B cell (primary cell): ENCODE results near the gene ANKRD23. TPM values are rescaled to one million over a fixed set of nuclear protein-coding genes. Genes with fewer than 3 reads are reported as not detected.
A peak's percentile ranks its signal among the peaks of the same experiment; 100 is the strongest.

Experiments
- ATAC-seq: fragments of 200-7000 bp; cut with Tn5 transposase; one replicate; pipeline ENCODE4 v1.10.0; 2021; ENCODE audit warnings: low read depth, mild to moderate bottlenecking, moderate number of reproducible peaks, moderate library complexity
- CTCF ChIA-PET: fragments of 350-600 bp; sonication (Branson Sonifier 250); formaldehyde crosslinking; loops from one replicate; lab custom pipeline; 2021; ENCODE audit warnings: antibody characterized with exemption, inconsistent platforms; lab: Charles Lee
- POLR2A ChIA-PET: fragments of 350-600 bp; sonication (Branson Sonifier 250); formaldehyde crosslinking; loops from one replicate; lab custom pipeline; 2021; ENCODE audit warnings: antibody characterized with exemption; lab: Charles Lee
- DNase-seq: peaks from one replicate; pipeline ENCODE4 v3.0.0; 2013
- H2AFZ ChIP-seq: 2 replicates; pipeline ENCODE4 v1.6.1; 2012; ENCODE audit warnings: mild to moderate bottlenecking, low read depth, low read length; ENCODE audit not compliant: insufficient read depth, poor library complexity, severe bottlenecking
- H3K27ac ChIP-seq, 2 donors: 1 replicate in 1 of 2; 2 replicates in 1 of 2; pipeline ENCODE4 v1.5.1; 2012 to 2013; ENCODE audit warnings: low read length in 2 of 2, mild to moderate bottlenecking in 2 of 2, moderate library complexity in 1 of 2
- H3K27me3 ChIP-seq, 4 experiments: fragments of 200-600 bp in 1 of 4; sonication (generic) in 1 of 4; replicated peaks in 1 of 4; 1 replicate in 2 of 4; 2 replicates in 2 of 4; pipeline versions ENCODE4 v1.6.1 to v1.7.0; 2013 to 2016; ENCODE audit warnings: low read length in 3 of 4, mild to moderate bottlenecking in 2 of 4, mixed read lengths in 1 of 4, moderate library complexity in 1 of 4; ENCODE audit not compliant: insufficient read depth in 4 of 4, control insufficient read depth in 3 of 4; ENCODE audit errors: control extremely low read depth in 1 of 4
- H3K36me3 ChIP-seq, 2 experiments: replicated peaks in 1 of 2; 1 replicate in 1 of 2; 2 replicates in 1 of 2; pipeline versions ENCODE4 v1.6.1 to v1.7.1; 2013; ENCODE audit warnings: low read length in 1 of 2; ENCODE audit not compliant: insufficient read depth in 2 of 2, control insufficient read depth in 1 of 2; ENCODE audit errors: control extremely low read depth in 1 of 2, extremely low read depth in 1 of 2
- H3K4me1 ChIP-seq, 2 donors: fragments of 200-600 bp in 1 of 2; sonication (generic) in 1 of 2; 1 replicate in 1 of 2; 2 replicates in 1 of 2; pipeline versions ENCODE4 v1.5.1 to v1.6.1; 2013 to 2017; ENCODE audit warnings: low read length in 2 of 2; ENCODE audit not compliant: control insufficient read depth in 2 of 2, insufficient read depth in 2 of 2
- H3K4me2 ChIP-seq: replicated peaks from 2 replicates; pipeline ENCODE3; 2012; ENCODE audit warnings: mild to moderate bottlenecking, low read depth, low read length; ENCODE audit not compliant: poor library complexity, severe bottlenecking
- H3K4me3 ChIP-seq, 5 experiments: fragments of 200-600 bp in 1 of 5; sonication (generic) in 1 of 5; 1 replicate in 3 of 5; 2 replicates in 2 of 5; pipeline versions ENCODE4 v1.5.1 to v1.7.0; 2011 to 2016; ENCODE audit warnings: low read length in 4 of 5, mild to moderate bottlenecking in 4 of 5, low read depth in 2 of 5, control low read depth in 1 of 5, moderate library complexity in 1 of 5; ENCODE audit not compliant: insufficient read depth in 1 of 5; ENCODE audit errors: control extremely low read depth in 1 of 5, extremely low read depth in 1 of 5
- H3K79me2 ChIP-seq: fragments of 200-600 bp; sonication (generic); one replicate; pipeline ENCODE4 v1.6.0; 2016; ENCODE audit warnings: low read length; ENCODE audit not compliant: control insufficient read depth, insufficient read depth
- H3K9ac ChIP-seq: fragments of 200-600 bp; sonication (generic); 2 replicates; pipeline ENCODE4 v1.6.1; 2017; ENCODE audit warnings: mild to moderate bottlenecking, low read length, moderate library complexity
- H3K9me3 ChIP-seq, 3 donors: one replicate each; pipeline versions ENCODE4 v1.6.1 to v1.7.1; 2013; ENCODE audit warnings: low read length in 2 of 3; ENCODE audit not compliant: control insufficient read depth in 2 of 3, insufficient read depth in 1 of 3; ENCODE audit errors: control extremely low read depth in 1 of 3
- H4K20me1 ChIP-seq: 2 replicates; pipeline ENCODE4 v1.6.0; 2012; ENCODE audit warnings: mild to moderate bottlenecking, low read length; ENCODE audit not compliant: insufficient read depth, control insufficient read depth, poor library complexity, severe bottlenecking
- H3K27ac Mint-ChIP-seq: one replicate; pipeline ENCODE4 v1.8.0; 2021; ENCODE audit warnings: mixed read lengths
- H3K27me3 Mint-ChIP-seq: one replicate; pipeline ENCODE4 v1.8.0; 2021; ENCODE audit warnings: mixed read lengths
- H3K4me1 Mint-ChIP-seq: one replicate; pipeline ENCODE4 v1.8.0; 2021; ENCODE audit warnings: mixed read lengths
- H3K4me3 Mint-ChIP-seq: one replicate; pipeline ENCODE4 v1.8.0; 2021; ENCODE audit warnings: mixed read lengths
- H3K9me3 Mint-ChIP-seq: one replicate; pipeline ENCODE4 v1.8.0; 2022; ENCODE audit warnings: mixed read lengths; ENCODE audit not compliant: insufficient read depth
- EZH2 ChIP-seq: IDR thresholded peaks from 2 replicates; pipeline ENCODE4 v1.6.1; 2012; ENCODE audit warnings: borderline replicate concordance, low read depth, mild to moderate bottlenecking, moderate library complexity, low read length; ENCODE audit not compliant: insufficient read depth, poor library complexity, severe bottlenecking
- WGBS: methylation state at CpG from one replicate; pipeline ENCODE4 v1.1.5; 2013; ENCODE audit warnings: missing lambda C conversion rate; ENCODE audit not compliant: insufficient coverage; 5-methylcytosine and 5-hydroxymethylcytosine counted together
- intact Hi-C: fragments of 100-400 bp; cut with micrococcal nuclease; formaldehyde crosslinking; loops from one replicate; pipeline ENCODE4 v1.10.0; 2022
- polyA plus RNA-seq: library from polyadenylated mRNA; depleted of rRNA; stranded (reverse); fragments of >200 nt; gene quantifications from 2 replicates; pipeline ENCODE4 v1.2.3, GENCODE V29; 2012
- total RNA-seq, 2 donors: library from RNA; stranded (reverse); fragments of 120-200 nt in 1 of 2; gene quantifications; 1 replicate in 1 of 2; 2 replicates in 1 of 2; pipeline versions ENCODE4 v1.2.3 to v1.2.4, GENCODE V29; 2013 to 2022
- TF ChIP-seq, protein P1 (sequence below): fragments of 200-600 bp; IDR thresholded peaks from one replicate; pipeline ENCODE4 v1.8.0; 2022; ENCODE audit warnings: antibody characterized with exemption, mild to moderate bottlenecking

Gene ANKRD23
- total and polyA plus RNA-seq, 2 donors (not counting 1 experiment from before 2014, with no cell fraction given): 8.8 to 11.3 TPM

DNA sequence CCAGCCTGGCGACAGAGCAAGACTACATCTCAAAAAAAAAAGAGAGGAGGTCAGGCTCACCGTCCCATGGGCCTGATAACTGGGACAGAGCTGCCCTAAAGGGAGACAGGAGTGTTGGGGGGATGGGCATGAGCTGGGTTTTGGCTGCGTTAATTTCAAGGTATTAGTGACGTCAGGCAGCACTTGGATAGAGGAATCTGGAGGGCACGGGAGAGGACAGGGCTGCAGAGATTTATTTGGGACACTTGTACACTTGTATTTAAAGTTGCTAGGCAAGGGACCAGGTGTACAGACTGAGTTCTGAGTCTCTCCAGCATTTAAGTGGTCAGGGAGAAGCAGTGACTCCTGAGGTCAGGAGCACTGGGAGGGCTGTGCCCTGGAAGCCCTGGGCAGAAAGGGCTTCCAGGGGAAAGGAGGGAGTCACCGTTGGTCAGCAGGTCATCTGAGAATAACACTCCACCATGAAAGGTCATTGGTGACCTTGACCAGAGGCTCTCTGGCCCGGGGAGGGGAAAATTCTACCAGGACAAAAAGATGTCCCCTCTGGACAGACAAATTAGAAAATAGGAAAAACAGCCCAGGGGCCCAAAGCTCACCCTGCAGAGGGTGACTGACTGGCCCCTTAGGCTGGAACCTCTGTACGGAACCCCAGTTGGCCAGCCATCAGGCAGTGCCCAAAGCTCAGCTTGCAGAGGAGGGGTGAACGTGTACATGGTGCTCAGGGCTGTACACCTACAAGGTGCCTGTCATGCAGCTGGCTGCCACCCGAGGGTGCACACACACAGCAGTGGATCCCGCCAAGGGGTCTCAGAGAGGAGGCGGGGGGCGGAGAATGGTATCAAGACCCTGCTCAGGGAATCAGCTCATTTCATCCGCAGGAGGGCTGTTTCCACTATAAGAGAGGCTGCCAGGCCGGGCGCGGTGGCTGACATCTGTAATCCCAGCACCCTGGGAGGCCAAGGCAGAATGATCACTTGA is 50.8 kb downstream of the ANKRD23 start:
- Histone ChIP-seq H2AFZ (no peak overlapping the region), H3K36me3 (peaks cover 0 to 10% of the 10 kb centered on the region in 2 experiments), H3K4me3 (no peak overlapping the region), H3K9me3 (no peaks in the 10 kb centered on the region), H3K27me3 (no peaks in the 10 kb centered on the region), H3K4me1 (no peaks in the 10 kb centered on the region), H4K20me1 (peaks cover 11% of the 10 kb centered on the region), H3K4me2 (no peak overlapping the region), H3K79me2 (peaks cover 15% of the 10 kb centered on the region), H3K27ac (no peak overlapping the region), H3K9ac (no peak overlapping the region)
- POLR2A ChIA-PET: no interaction called here
- WGBS: 96% methylated on average over 16 of the region's 17 CpGs
- peaks cover 2% of the 10 kb centered on the region for H3K4me1 Mint-ChIP-seq
- DNase-seq (no peak), ATAC-seq (no peak)
- TF ChIP-seq, protein P1, sequence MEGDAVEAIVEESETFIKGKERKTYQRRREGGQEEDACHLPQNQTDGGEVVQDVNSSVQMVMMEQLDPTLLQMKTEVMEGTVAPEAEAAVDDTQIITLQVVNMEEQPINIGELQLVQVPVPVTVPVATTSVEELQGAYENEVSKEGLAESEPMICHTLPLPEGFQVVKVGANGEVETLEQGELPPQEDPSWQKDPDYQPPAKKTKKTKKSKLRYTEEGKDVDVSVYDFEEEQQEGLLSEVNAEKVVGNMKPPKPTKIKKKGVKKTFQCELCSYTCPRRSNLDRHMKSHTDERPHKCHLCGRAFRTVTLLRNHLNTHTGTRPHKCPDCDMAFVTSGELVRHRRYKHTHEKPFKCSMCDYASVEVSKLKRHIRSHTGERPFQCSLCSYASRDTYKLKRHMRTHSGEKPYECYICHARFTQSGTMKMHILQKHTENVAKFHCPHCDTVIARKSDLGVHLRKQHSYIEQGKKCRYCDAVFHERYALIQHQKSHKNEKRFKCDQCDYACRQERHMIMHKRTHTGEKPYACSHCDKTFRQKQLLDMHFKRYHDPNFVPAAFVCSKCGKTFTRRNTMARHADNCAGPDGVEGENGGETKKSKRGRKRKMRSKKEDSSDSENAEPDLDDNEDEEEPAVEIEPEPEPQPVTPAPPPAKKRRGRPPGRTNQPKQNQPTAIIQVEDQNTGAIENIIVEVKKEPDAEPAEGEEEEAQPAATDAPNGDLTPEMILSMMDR: no peak
- no peak for TF ChIP-seq EZH2
- peak overlapping the region; percentile 11 for H3K27ac Mint-ChIP-seq
- CTCF ChIA-PET: interaction anchor here (1.3 kb wide), 1 partner anchor 19 kb away, joined by 5 read pairs; no protein-coding TSS in a partner anchor
- no peak overlapping the region for H3K4me3 Mint-ChIP-seq
- intact Hi-C loops: no loop called here
- H3K9me3 Mint-ChIP-seq: no peaks in the 10 kb centered on the region
- no peaks in the 10 kb centered on the region for H3K27me3 Mint-ChIP-seq

DNA sequence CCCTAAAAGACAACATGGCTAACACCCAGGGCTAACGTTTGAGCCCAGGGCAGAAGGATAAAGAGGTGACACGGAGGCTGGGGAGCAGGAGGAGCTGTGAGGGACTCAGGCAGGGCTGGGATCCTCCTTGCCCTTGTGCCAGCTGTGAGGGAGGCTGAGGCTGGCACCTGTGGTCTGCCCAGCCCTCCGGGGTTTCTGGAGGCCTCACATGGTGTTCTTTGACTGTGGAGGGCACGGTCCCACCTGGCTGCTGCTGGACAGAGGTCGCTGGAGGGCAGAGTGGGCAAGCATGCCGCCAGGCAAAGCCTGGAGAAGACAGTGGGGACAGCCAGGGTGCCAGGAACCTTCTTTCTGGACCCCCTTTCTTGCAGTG is 54.6 kb downstream of the ANKRD23 start:
- ChIA-PET POLR2A (no interaction called here), CTCF (no interaction called here)
- H3K79me2 ChIP-seq: peaks cover 30% of the 10 kb centered on the region
- no peak for DNase-seq
- no peak for ATAC-seq
- H4K20me1 ChIP-seq: peaks cover 16% of the 10 kb centered on the region
- H2AFZ ChIP-seq: no peak overlapping the region
- TF ChIP-seq, protein P1: no peak
- TF ChIP-seq EZH2: no peak
- intact Hi-C loops: no loop called here
- Mint-ChIP-seq H3K4me1 (peaks cover 2% of the 10 kb centered on the region), H3K9me3 (no peaks in the 10 kb centered on the region), H3K4me3 (no peak overlapping the region), H3K27ac (no peak overlapping the region), H3K27me3 (no peaks in the 10 kb centered on the region)
- WGBS: 91% methylated on average over 6 of the region's 6 CpGs
- H3K4me1 ChIP-seq: no peaks in the 10 kb centered on the region
- H3K9me3 ChIP-seq: no peaks in the 10 kb centered on the region
- H3K9ac ChIP-seq: no peak overlapping the region
- no peak overlapping the region for H3K27ac ChIP-seq
- no peak overlapping the region for H3K4me2 ChIP-seq
- no peaks in the 10 kb centered on the region for H3K27me3 ChIP-seq
- no peaks in the 10 kb centered on the region for H3K36me3 ChIP-seq
- H3K4me3 ChIP-seq: no peak overlapping the region
